Tibial nerve (tissue), 4 donors: ENCODE results near the gene AREG. TPM values are rescaled to one million over a fixed set of nuclear protein-coding genes. Genes with fewer than 3 reads are reported as not detected.

Source experiments
- DNase-seq, 2 donors: peaks; one replicate each; pipeline ENCODE4 v3.0.0-alpha.2; 2019; ENCODE audit warnings: low spot score in 2 of 2
- H3K27ac ChIP-seq, 4 donors: fragments of 200-600 bp; sonication (generic) in 3 of 4; one replicate each; pipeline ENCODE4 v1.5.1; 2017 to 2019; ENCODE audit warnings: mild to moderate bottlenecking in 1 of 4
- H3K27me3 ChIP-seq, 2 donors: fragments of 200-600 bp; sonication (generic) in 1 of 2; one replicate each; pipeline versions ENCODE4 v1.5.1 to v1.6.0; 2017 to 2019
- H3K36me3 ChIP-seq, 3 donors: fragments of 200-600 bp; sonication (generic); one replicate each; pipeline ENCODE4 v1.5.1; 2018 to 2019
- H3K4me1 ChIP-seq, 4 donors: fragments of 200-600 bp; sonication (generic) in 3 of 4; one replicate each; pipeline ENCODE4 v1.5.1; 2017 to 2019
- H3K4me3 ChIP-seq, 4 donors: fragments of 200-600 bp; sonication (generic) in 3 of 4; one replicate each; pipeline ENCODE4 v1.5.1; 2017 to 2019; ENCODE audit warnings: mild to moderate bottlenecking in 1 of 4, moderate library complexity in 1 of 4
- H3K9me3 ChIP-seq, 4 donors: fragments of 200-600 bp; sonication (generic) in 3 of 4; one replicate each; pipeline ENCODE4 v1.5.1; 2017 to 2019
- EP300 ChIP-seq, 2 donors: sonication (generic); formaldehyde crosslinking; IDR thresholded peaks; one replicate each; pipeline ENCODE4 v1.6.1; 2017; ENCODE audit warnings: antibody characterized with exemption in 2 of 2, mild to moderate bottlenecking in 1 of 2
- POLR2A ChIP-seq, 2 donors: fragments of 450-650 bp; IDR thresholded peaks; one replicate each; pipeline ENCODE4 v1.6.1; 2017; ENCODE audit warnings: antibody characterized with exemption in 2 of 2, mild to moderate bottlenecking in 2 of 2, moderate library complexity in 2 of 2
- WGBS, 2 donors: methylation state at CpG; one replicate each; pipeline ENCODE4 v1.1.5; 2018; 5-methylcytosine and 5-hydroxymethylcytosine counted together
- total RNA-seq, 4 donors: library from RNA; depleted of rRNA; stranded (reverse); fragments of >200 nt; gene quantifications; one replicate each; pipeline ENCODE4 v1.1.0, GENCODE V29; 2016
- TF ChIP-seq, protein P1 (sequence below), 5 experiments: fragments of 200-600 bp in 3 of 5; fragments of 450-650 bp in 2 of 5; sonication (generic) in 3 of 5; IDR thresholded peaks; one replicate each; pipeline ENCODE4 v1.5.1; 2016 to 2019; ENCODE audit warnings: antibody characterized with exemption in 5 of 5, mild to moderate bottlenecking in 3 of 5, moderate library complexity in 2 of 5

The AREG gene
- total RNA-seq, 4 donors from 2014 or later: 4.0 to 12.9 (median 7.2) TPM

DNA sequence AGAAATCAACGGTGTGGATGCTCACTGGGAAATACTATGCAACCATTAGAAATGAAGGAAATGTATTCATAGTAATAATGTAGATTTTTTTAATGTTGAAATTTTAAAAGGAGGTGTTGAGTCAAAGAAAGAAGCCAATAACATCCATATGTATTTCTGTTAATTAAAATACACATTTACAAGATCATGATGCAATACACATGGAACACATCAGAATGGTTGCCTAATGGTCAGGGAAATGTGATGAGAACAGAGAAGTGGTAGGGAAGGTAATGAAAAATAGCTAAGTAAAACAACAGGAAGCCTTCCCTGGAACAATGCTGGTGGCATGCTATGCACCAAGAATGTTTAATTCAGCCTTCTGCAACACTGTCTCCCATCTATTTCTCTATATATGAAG, 18.2 kb downstream of the AREG start:
- DNase-seq: no peak
- no peaks in the 10 kb centered on the region for H3K4me1 ChIP-seq
- WGBS, 2 donors: 93 to 95% methylated on average over 1 of the region's 1 CpG
- no peaks in the 10 kb centered on the region for H3K27me3 ChIP-seq
- no peak overlapping the region for H3K4me3 ChIP-seq
- H3K36me3 ChIP-seq: no peaks in the 10 kb centered on the region
- H3K9me3 ChIP-seq: peaks cover 0 to 4% (median 0%) of the 10 kb centered on the region in 4 donors
- no peak overlapping the region for H3K27ac ChIP-seq
- no peak for TF ChIP-seq EP300 (IDR thresholded peaks at IDR 0.05)
- TF ChIP-seq, protein P1, sequence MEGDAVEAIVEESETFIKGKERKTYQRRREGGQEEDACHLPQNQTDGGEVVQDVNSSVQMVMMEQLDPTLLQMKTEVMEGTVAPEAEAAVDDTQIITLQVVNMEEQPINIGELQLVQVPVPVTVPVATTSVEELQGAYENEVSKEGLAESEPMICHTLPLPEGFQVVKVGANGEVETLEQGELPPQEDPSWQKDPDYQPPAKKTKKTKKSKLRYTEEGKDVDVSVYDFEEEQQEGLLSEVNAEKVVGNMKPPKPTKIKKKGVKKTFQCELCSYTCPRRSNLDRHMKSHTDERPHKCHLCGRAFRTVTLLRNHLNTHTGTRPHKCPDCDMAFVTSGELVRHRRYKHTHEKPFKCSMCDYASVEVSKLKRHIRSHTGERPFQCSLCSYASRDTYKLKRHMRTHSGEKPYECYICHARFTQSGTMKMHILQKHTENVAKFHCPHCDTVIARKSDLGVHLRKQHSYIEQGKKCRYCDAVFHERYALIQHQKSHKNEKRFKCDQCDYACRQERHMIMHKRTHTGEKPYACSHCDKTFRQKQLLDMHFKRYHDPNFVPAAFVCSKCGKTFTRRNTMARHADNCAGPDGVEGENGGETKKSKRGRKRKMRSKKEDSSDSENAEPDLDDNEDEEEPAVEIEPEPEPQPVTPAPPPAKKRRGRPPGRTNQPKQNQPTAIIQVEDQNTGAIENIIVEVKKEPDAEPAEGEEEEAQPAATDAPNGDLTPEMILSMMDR (IDR thresholded peaks at IDR 0.05): no peak
- TF ChIP-seq POLR2A (IDR thresholded peaks at IDR 0.05): no peak

DNA sequence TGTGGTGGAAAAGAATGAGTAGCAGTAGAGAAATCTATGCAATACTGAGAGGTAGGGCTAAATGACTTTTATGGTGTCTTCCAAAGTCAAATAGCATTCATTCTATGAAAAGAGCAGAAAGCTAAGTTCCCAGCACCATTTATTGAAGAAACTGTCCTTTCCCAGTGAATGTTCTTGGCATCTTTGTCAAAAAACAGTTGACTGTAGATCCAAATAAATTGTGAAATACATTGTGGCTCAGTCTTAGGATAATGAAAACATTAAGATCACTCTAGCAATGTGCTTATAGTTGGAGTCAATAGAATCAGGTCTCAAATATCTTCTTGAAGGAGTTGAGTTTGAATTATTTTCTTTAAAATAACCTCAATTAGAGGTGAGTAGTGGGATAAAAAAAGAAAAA, 19.4 kb downstream of the AREG start:
- no peak for TF ChIP-seq EP300 (IDR thresholded peaks at IDR 0.05)
- TF ChIP-seq, protein P1 (IDR thresholded peaks at IDR 0.05): no peak
- no peak for TF ChIP-seq POLR2A (IDR thresholded peaks at IDR 0.05)
- peaks cover 0 to 4% (median 0%) of the 10 kb centered on the region in 4 donors for H3K9me3 ChIP-seq
- H3K27me3 ChIP-seq: no peaks in the 10 kb centered on the region
- H3K27ac ChIP-seq: no peak overlapping the region
- no peaks in the 10 kb centered on the region for H3K36me3 ChIP-seq
- no peak overlapping the region for H3K4me3 ChIP-seq
- DNase-seq: no peak
- H3K4me1 ChIP-seq: no peaks in the 10 kb centered on the region

DNA sequence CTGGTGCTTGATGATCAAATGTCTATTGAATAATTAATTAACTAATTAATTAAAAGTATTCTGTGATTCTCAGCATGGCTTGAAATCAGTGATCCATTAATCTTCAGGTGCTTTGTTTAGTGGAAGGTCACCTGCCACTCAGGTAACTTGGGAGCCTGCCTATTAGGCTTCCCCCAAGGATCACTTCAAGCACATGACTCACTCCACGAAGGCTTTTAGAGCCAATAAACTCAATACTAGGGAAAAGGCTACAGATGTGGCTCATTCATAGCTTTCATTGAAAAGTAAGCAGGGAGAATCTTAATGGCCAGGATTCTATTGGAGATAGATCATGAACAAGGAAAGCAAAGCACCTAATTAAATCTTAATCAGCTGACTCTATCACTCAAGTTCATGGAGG, 21.3 kb downstream of the AREG start:
- Histone ChIP-seq H3K4me1 (no peaks in the 10 kb centered on the region), H3K27me3 (no peaks in the 10 kb centered on the region), H3K9me3 (no peaks in the 10 kb centered on the region), H3K4me3 (no peak overlapping the region), H3K27ac (no peak overlapping the region), H3K36me3 (no peaks in the 10 kb centered on the region)
- TF ChIP-seq, protein P1 (IDR thresholded peaks at IDR 0.05): no peak
- no peak for TF ChIP-seq EP300 (IDR thresholded peaks at IDR 0.05)
- TF ChIP-seq POLR2A (IDR thresholded peaks at IDR 0.05): no peak
- 64 to 84% methylated on average over 1 of the region's 1 CpG for WGBS, 2 donors
- DNase-seq: no peak

DNA sequence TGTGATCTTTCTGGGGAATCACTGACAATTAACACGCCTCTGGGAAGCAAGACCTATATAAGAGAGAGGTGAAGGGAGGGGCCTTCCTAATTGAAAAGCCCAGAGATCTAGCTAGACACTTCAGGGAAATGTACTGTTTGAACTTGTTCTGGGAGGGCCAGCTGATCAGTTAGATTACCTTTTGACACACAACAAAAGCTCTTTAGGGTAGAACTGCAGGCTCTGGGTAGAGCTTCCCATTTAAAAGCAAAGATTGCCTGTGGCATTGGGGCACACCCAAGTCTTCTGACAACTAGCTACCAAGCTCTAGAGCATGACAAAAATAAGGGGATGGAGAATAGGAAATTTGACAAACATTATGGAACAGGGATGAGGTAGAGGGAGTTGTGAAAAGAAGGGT, 26.3 kb downstream of the AREG start:
- Histone ChIP-seq H3K4me3 (no peak overlapping the region), H3K27ac (no peak overlapping the region), H3K36me3 (no peaks in the 10 kb centered on the region), H3K4me1 (no peaks in the 10 kb centered on the region), H3K27me3 (no peaks in the 10 kb centered on the region), H3K9me3 (no peaks in the 10 kb centered on the region)
- TF ChIP-seq POLR2A (IDR thresholded peaks at IDR 0.05) (no peak), EP300 (IDR thresholded peaks at IDR 0.05) (no peak)
- TF ChIP-seq, protein P1 (IDR thresholded peaks at IDR 0.05): no peak
- WGBS, 2 donors: 68 to 100% methylated on average over 1 of the region's 1 CpG
- no peak for DNase-seq

DNA sequence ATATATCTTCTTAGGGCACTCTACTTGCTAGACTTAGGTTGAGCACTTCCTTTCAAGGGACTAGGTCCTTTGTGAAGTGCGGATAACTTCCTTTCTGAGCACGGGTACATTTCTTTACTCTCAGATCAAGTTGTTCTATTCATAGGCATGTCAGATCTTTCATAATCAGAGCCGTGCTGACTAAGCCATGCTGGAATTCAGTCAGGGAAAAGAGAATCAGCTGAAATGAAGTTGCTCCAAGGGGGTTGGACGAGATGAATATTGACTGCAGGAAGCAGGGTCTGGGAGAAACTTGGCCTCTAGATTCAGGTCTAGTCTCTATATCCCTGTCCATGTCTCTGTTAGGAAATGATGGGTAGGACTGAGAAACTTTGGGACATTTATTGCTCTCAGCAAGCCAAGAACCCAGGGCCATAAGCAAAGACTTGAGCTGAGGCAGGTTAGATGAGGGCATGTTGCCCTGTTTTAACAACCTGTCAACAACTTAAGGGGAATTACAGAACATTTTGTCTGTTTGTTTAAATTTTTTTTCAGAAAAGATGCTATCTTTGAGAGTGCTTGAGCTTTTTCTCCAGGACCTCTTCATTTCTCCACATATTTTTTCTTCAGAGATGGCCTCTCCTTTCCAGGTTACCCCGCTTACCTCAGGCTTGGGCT, 28.3 kb downstream of the AREG start:
- H3K9me3 ChIP-seq: no peaks in the 10 kb centered on the region
- H3K4me3 ChIP-seq: no peak overlapping the region
- no peaks in the 10 kb centered on the region for H3K36me3 ChIP-seq
- TF ChIP-seq POLR2A (IDR thresholded peaks at IDR 0.05) (no peak), EP300 (IDR thresholded peaks at IDR 0.05) (no peak)
- TF ChIP-seq, protein P1 (IDR thresholded peaks at IDR 0.05): no peak
- 47 to 54% methylated on average over 5 of the region's 5 CpGs for WGBS, 2 donors
- no peaks in the 10 kb centered on the region for H3K4me1 ChIP-seq
- DNase-seq: no peak
- H3K27me3 ChIP-seq: no peaks in the 10 kb centered on the region
- H3K27ac ChIP-seq: no peak overlapping the region
